Dendritic cell treated with granulocyte-macrophage colony-stimulating factor and Interleukin-4, amounts not matched to agents 40 ng/mL and 50 ng/mL, for 4 days (primary cell): ENCODE measurements around the gene RIMBP2.

Source experiments
- H3K27ac Mint-ChIP-seq: one replicate; pipeline ENCODE4 v1.8.0; 2022; ENCODE audit warnings: mild to moderate bottlenecking, mixed read lengths
- H3K27me3 Mint-ChIP-seq: one replicate; pipeline ENCODE4 v1.8.0; 2022; ENCODE audit warnings: mild to moderate bottlenecking, mixed read lengths
- H3K36me3 Mint-ChIP-seq: one replicate; pipeline ENCODE4 v1.8.0; 2022; ENCODE audit warnings: low read depth, mixed read lengths
- H3K4me1 Mint-ChIP-seq: one replicate; pipeline ENCODE4 v1.8.0; 2022; ENCODE audit warnings: low read depth, mixed read lengths
- H3K4me3 Mint-ChIP-seq: one replicate; pipeline ENCODE4 v1.8.0; 2022; ENCODE audit warnings: mild to moderate bottlenecking, moderate library complexity, mixed read lengths
- H3K9me3 Mint-ChIP-seq: one replicate; pipeline ENCODE4 v1.8.0; 2022; ENCODE audit warnings: mixed read lengths
- intact Hi-C: fragments of 100-400 bp; cut with micrococcal nuclease; formaldehyde crosslinking; loops from one replicate; pipeline ENCODE4 v1.15.0; 2022

Gene RIMBP2

GRCh38 chr12:130419116-130419515, 297.0 kb downstream of the RIMBP2 start:
- peaks cover 1% of the 10 kb centered on the region for H3K27me3 Mint-ChIP-seq
- no peak overlapping the region for H3K4me3 Mint-ChIP-seq
- H3K9me3 Mint-ChIP-seq: no peaks in the 10 kb centered on the region
- no peak overlapping the region for H3K27ac Mint-ChIP-seq
- H3K4me1 Mint-ChIP-seq: no peaks in the 10 kb centered on the region
- H3K36me3 Mint-ChIP-seq: no peaks in the 10 kb centered on the region
- intact Hi-C loops: no loop called here

GRCh38 chr12:130418251-130418650, 297.8 kb downstream of the RIMBP2 start:
- Mint-ChIP-seq H3K27ac (no peak overlapping the region), H3K27me3 (peaks cover 1% of the 10 kb centered on the region), H3K9me3 (no peaks in the 10 kb centered on the region), H3K4me3 (no peak overlapping the region), H3K36me3 (no peaks in the 10 kb centered on the region), H3K4me1 (no peaks in the 10 kb centered on the region)
- intact Hi-C loops: no loop called here

- H3K9me3 Mint-ChIP-seq: no peaks in the 10 kb centered on the region
- H3K36me3 Mint-ChIP-seq: no peaks in the 10 kb centered on the region
- intact Hi-C loops: no loop called here
- peaks cover 1% of the 10 kb centered on the region for H3K27me3 Mint-ChIP-seq
- H3K4me3 Mint-ChIP-seq: no peak overlapping the region
- H3K4me1 Mint-ChIP-seq: no peaks in the 10 kb centered on the region
- H3K27ac Mint-ChIP-seq: no peak overlapping the region
These were observed 301.7 kb downstream of the RIMBP2 start for GRCh38 chr12:130414381-130414780.

- no peaks in the 10 kb centered on the region for H3K36me3 Mint-ChIP-seq
- no peak overlapping the region for H3K4me3 Mint-ChIP-seq
- no peaks in the 10 kb centered on the region for H3K4me1 Mint-ChIP-seq
- no peaks in the 10 kb centered on the region for H3K9me3 Mint-ChIP-seq
- intact Hi-C loops: no loop called here
- no peak overlapping the region for H3K27ac Mint-ChIP-seq
- H3K27me3 Mint-ChIP-seq: peaks cover 1% of the 10 kb centered on the region
These were observed 302.2 kb downstream of the RIMBP2 start for GRCh38 chr12:130413909-130414308.

- Mint-ChIP-seq H3K9me3 (no peaks in the 10 kb centered on the region), H3K27me3 (peaks cover 1% of the 10 kb centered on the region), H3K27ac (no peak overlapping the region), H3K4me1 (no peaks in the 10 kb centered on the region), H3K4me3 (no peak overlapping the region), H3K36me3 (no peaks in the 10 kb centered on the region)
- intact Hi-C loops: no loop called here
These were observed 303.7 kb downstream of the RIMBP2 start for GRCh38 chr12:130412384-130412783.

- no peaks in the 10 kb centered on the region for H3K36me3 Mint-ChIP-seq
These were observed 310.8 kb downstream of the RIMBP2 start for GRCh38 chr12:130405332-130405731.

GRCh38 chr12:130401703-130402102, 314.4 kb downstream of the RIMBP2 start:
- Mint-ChIP-seq H3K4me3 (no peak overlapping the region), H3K9me3 (no peaks in the 10 kb centered on the region), H3K36me3 (no peaks in the 10 kb centered on the region), H3K27ac (no peak overlapping the region), H3K4me1 (no peaks in the 10 kb centered on the region), H3K27me3 (no peaks in the 10 kb centered on the region)
- intact Hi-C loops: no loop called here

More at GRCh38 chr12:130405332-130405731, 310.8 kb downstream of the RIMBP2 start:
- H3K27ac Mint-ChIP-seq: no peak overlapping the region
- no peak overlapping the region for H3K4me3 Mint-ChIP-seq
- no peaks in the 10 kb centered on the region for H3K4me1 Mint-ChIP-seq
- H3K9me3 Mint-ChIP-seq: no peaks in the 10 kb centered on the region
- intact Hi-C loops: no loop called here
- no peaks in the 10 kb centered on the region for H3K27me3 Mint-ChIP-seq

GRCh38 chr12:130398100-130398848, 317.8 kb downstream of the RIMBP2 start:
- Mint-ChIP-seq H3K4me3 (no peak overlapping the region), H3K4me1 (no peaks in the 10 kb centered on the region), H3K27ac (no peak overlapping the region), H3K27me3 (no peaks in the 10 kb centered on the region), H3K9me3 (peaks cover 6% of the 10 kb centered on the region), H3K36me3 (no peaks in the 10 kb centered on the region)
- intact Hi-C loops: no loop called here

- no peaks in the 10 kb centered on the region for H3K4me1 Mint-ChIP-seq
These were observed 319.4 kb downstream of the RIMBP2 start for GRCh38 chr12:130396667-130397066.

GRCh38 chr12:130394906-130395305, 321.2 kb downstream of the RIMBP2 start:
- intact Hi-C loops: no loop called here
- Mint-ChIP-seq H3K27me3 (no peaks in the 10 kb centered on the region), H3K9me3 (peaks cover 6% of the 10 kb centered on the region), H3K4me3 (no peak overlapping the region), H3K36me3 (no peaks in the 10 kb centered on the region), H3K27ac (no peak overlapping the region), H3K4me1 (no peaks in the 10 kb centered on the region)

More at GRCh38 chr12:130396667-130397066, 319.4 kb downstream of the RIMBP2 start:
- no peaks in the 10 kb centered on the region for H3K36me3 Mint-ChIP-seq
- H3K4me3 Mint-ChIP-seq: no peak overlapping the region
- H3K27me3 Mint-ChIP-seq: no peaks in the 10 kb centered on the region
- intact Hi-C loops: no loop called here
- H3K9me3 Mint-ChIP-seq: peaks cover 6% of the 10 kb centered on the region
- no peak overlapping the region for H3K27ac Mint-ChIP-seq

- Mint-ChIP-seq H3K27ac (no peak overlapping the region), H3K27me3 (no peaks in the 10 kb centered on the region), H3K4me3 (no peak overlapping the region), H3K4me1 (no peaks in the 10 kb centered on the region), H3K9me3 (peaks cover 15% of the 10 kb centered on the region), H3K36me3 (no peaks in the 10 kb centered on the region)
- intact Hi-C loops: no loop called here
These were observed 324.9 kb downstream of the RIMBP2 start for GRCh38 chr12:130391186-130391585.

GRCh38 chr12:130385193-130385592, 330.9 kb downstream of the RIMBP2 start:
- Mint-ChIP-seq H3K9me3 (peaks cover 9% of the 10 kb centered on the region), H3K27me3 (no peaks in the 10 kb centered on the region), H3K27ac (no peak overlapping the region), H3K4me3 (no peak overlapping the region), H3K36me3 (no peaks in the 10 kb centered on the region), H3K4me1 (no peaks in the 10 kb centered on the region)
- intact Hi-C loops: no loop called here

- H3K9me3 Mint-ChIP-seq: peaks cover 9% of the 10 kb centered on the region
- H3K4me1 Mint-ChIP-seq: no peaks in the 10 kb centered on the region
- no peaks in the 10 kb centered on the region for H3K27me3 Mint-ChIP-seq
- H3K4me3 Mint-ChIP-seq: no peak overlapping the region
- intact Hi-C loops: no loop called here
- H3K27ac Mint-ChIP-seq: no peak overlapping the region
- no peaks in the 10 kb centered on the region for H3K36me3 Mint-ChIP-seq
These were observed 331.9 kb downstream of the RIMBP2 start for GRCh38 chr12:130384234-130384633.

GRCh38 chr12:130382818-130383217, 333.3 kb downstream of the RIMBP2 start:
- Mint-ChIP-seq H3K27me3 (no peaks in the 10 kb centered on the region), H3K4me1 (no peaks in the 10 kb centered on the region), H3K27ac (no peak overlapping the region), H3K4me3 (no peak overlapping the region), H3K36me3 (no peaks in the 10 kb centered on the region), H3K9me3 (peaks cover 7% of the 10 kb centered on the region)
- intact Hi-C loops: no loop called here
